SH-SY5Y (cell line): ENCODE measurements around the gene LRIG2.

Source experiments
- GATA2 ChIP-seq: IDR thresholded peaks from 2 replicates; pipeline ENCODE4 v1.6.1; 2011; ENCODE audit warnings: mild to moderate bottlenecking, low read depth, low read length
- GATA3 ChIP-seq: IDR thresholded peaks from 2 replicates; pipeline ENCODE4 v1.6.1; 2011; ENCODE audit warnings: low read depth, mild to moderate bottlenecking, low read length, moderate library complexity

GRCh38 chr1:113133038-113133437, 60.0 kb downstream of the LRIG2 start:
- TF ChIP-seq GATA2 (no peak), GATA3 (no peak)
